Mesenchymal stem cell (in vitro differentiated cells and primary cell): ENCODE data around the gene NDST1.

Experiments used
- DNase-seq: peaks from one replicate; pipeline ENCODE4 v3.0.0-alpha.2; 2013
- H2AFZ ChIP-seq: one replicate; pipeline ENCODE4 v1.6.1; 2013; ENCODE audit warnings: low read depth, mild to moderate bottlenecking, control low read depth, inconsistent platforms, low read length, moderate library complexity
- H2AK5ac ChIP-seq: 2 replicates; pipeline ENCODE4 v1.6.1; 2013; ENCODE audit warnings: low read length, moderate library complexity, mild to moderate bottlenecking, inconsistent platforms; ENCODE audit not compliant: severe bottlenecking
- H2BK120ac ChIP-seq: one replicate; pipeline ENCODE4 v1.6.1; 2013; ENCODE audit warnings: low read depth, mild to moderate bottlenecking, inconsistent platforms, low read length, moderate library complexity
- H2BK12ac ChIP-seq, 2 experiments: one replicate each; pipeline ENCODE4 v1.6.1; 2013; ENCODE audit warnings: inconsistent platforms in 2 of 2, low read length in 2 of 2, mild to moderate bottlenecking in 2 of 2, moderate library complexity in 2 of 2, control low read depth in 1 of 2
- H2BK15ac ChIP-seq: one replicate; pipeline ENCODE4 v1.6.1; 2013; ENCODE audit warnings: mild to moderate bottlenecking, low read depth, inconsistent platforms; ENCODE audit not compliant: poor library complexity, severe bottlenecking
- H2BK5ac ChIP-seq: 2 replicates; pipeline ENCODE4 v1.6.1; 2013; ENCODE audit warnings: low read depth, mild to moderate bottlenecking, low read length, control low read depth, inconsistent platforms; ENCODE audit not compliant: poor library complexity, severe bottlenecking
- H3K14ac ChIP-seq, 2 experiments: one replicate each; pipeline ENCODE4 v1.6.1; 2013; ENCODE audit warnings: inconsistent platforms in 2 of 2, low read length in 2 of 2, control low read depth in 1 of 2, mild to moderate bottlenecking in 1 of 2, moderate library complexity in 1 of 2
- H3K18ac ChIP-seq, 2 experiments: one replicate each; pipeline ENCODE4 v1.6.1; 2013; ENCODE audit warnings: inconsistent platforms in 2 of 2, low read length in 2 of 2, control low read depth in 1 of 2, low read depth in 1 of 2, mild to moderate bottlenecking in 1 of 2
- H3K23ac ChIP-seq, 2 experiments: one replicate each; pipeline ENCODE4 v1.6.1; 2013; ENCODE audit warnings: inconsistent platforms in 2 of 2, low read length in 2 of 2, mild to moderate bottlenecking in 2 of 2, moderate library complexity in 2 of 2, control low read depth in 1 of 2
- H3K27ac ChIP-seq: 2 replicates; pipeline ENCODE4 v1.5.1; 2013; ENCODE audit warnings: mild to moderate bottlenecking, moderate library complexity, low read length, control low read depth, inconsistent platforms; ENCODE audit not compliant: poor library complexity, severe bottlenecking
- H3K27me3 ChIP-seq, 2 experiments: 2 replicates each; pipeline versions ENCODE4 v1.6.1 to v1.7.0; 2013; ENCODE audit warnings: low read length in 2 of 2, mild to moderate bottlenecking in 2 of 2, moderate library complexity in 2 of 2, control low read depth in 1 of 2, inconsistent platforms in 1 of 2; ENCODE audit not compliant: control insufficient read depth in 1 of 2, insufficient read depth in 1 of 2
- H3K36me3 ChIP-seq, 2 experiments: 2 replicates each; pipeline versions ENCODE4 v1.6.1 to v1.7.0; 2013; ENCODE audit warnings: low read length in 2 of 2, control low read depth in 1 of 2, inconsistent platforms in 1 of 2, low read depth in 1 of 2, mild to moderate bottlenecking in 1 of 2; ENCODE audit not compliant: insufficient read depth in 2 of 2, control insufficient read depth in 1 of 2
- H3K4ac ChIP-seq, 2 experiments: one replicate each; pipeline ENCODE4 v1.6.1; 2013; ENCODE audit warnings: inconsistent platforms in 2 of 2, low read length in 2 of 2, mild to moderate bottlenecking in 2 of 2, moderate library complexity in 2 of 2, control low read depth in 1 of 2, low read depth in 1 of 2
- H3K4me1 ChIP-seq: 2 replicates; pipeline ENCODE4 v1.6.1; 2013; ENCODE audit warnings: low read depth, low read length, control low read depth; ENCODE audit not compliant: control insufficient read depth, insufficient read depth
- H3K4me2 ChIP-seq: 2 replicates; pipeline ENCODE4 v1.6.1; 2013; ENCODE audit warnings: low read length, mild to moderate bottlenecking, inconsistent platforms; ENCODE audit not compliant: poor library complexity, severe bottlenecking
- H3K4me3 ChIP-seq, 2 experiments: 2 replicates each; pipeline versions ENCODE4 v1.5.1 to v1.7.0; 2013; ENCODE audit warnings: low read length in 2 of 2, mild to moderate bottlenecking in 2 of 2, control low read depth in 1 of 2, low read depth in 1 of 2; ENCODE audit not compliant: insufficient read depth in 1 of 2
- H3K79me1 ChIP-seq: replicated peaks from 2 replicates; pipeline ENCODE4 v1.6.1; 2013; ENCODE audit warnings: mild to moderate bottlenecking, control low read depth, low read length, inconsistent platforms; ENCODE audit not compliant: poor library complexity, severe bottlenecking
- H3K9ac ChIP-seq: 2 replicates; pipeline ENCODE4 v1.7.0; 2013; ENCODE audit warnings: mild to moderate bottlenecking, low read length, moderate library complexity
- H3K9me3 ChIP-seq: 2 replicates; pipeline ENCODE4 v1.7.0; 2013; ENCODE audit warnings: mild to moderate bottlenecking, low read length; ENCODE audit not compliant: control insufficient read depth
- H4K8ac ChIP-seq: one replicate; pipeline ENCODE4 v1.6.1; 2013; ENCODE audit warnings: inconsistent platforms, mild to moderate bottlenecking, low read length, moderate library complexity
- H4K91ac ChIP-seq: one replicate; pipeline ENCODE4 v1.6.1; 2013; ENCODE audit warnings: mild to moderate bottlenecking, low read length, inconsistent platforms
- WGBS: methylation state at CpG from one replicate; pipeline ENCODE4 v1.1.7; 2013; ENCODE audit warnings: mixed read lengths; 5-methylcytosine and 5-hydroxymethylcytosine counted together

NDST1 gene

DNA sequence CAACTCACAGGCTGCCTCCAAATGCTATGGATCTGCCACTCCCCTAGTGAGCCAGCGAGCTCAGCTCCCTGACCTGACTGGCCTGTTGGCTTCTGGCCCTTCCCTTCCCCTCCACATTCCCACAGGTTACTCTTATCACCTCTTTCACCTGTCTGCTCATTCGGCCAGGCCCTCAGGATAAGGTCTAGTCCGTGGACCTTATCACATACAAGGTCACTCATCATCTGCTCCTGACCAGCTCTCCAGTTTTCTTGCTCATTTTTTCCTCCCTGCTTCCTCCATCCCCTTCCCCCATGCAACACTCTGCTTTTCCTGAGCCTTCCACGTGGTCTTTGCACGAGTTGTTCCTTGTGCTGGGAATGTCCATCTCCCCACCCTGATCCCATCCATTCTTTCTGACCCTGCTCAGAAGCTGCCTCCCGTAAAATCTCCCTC is 25.9 kb upstream of the NDST1 start:
- Histone ChIP-seq H2AK5ac (peak overlapping the region; percentile 78), H4K8ac (no peak overlapping the region), H3K9me3 (no peaks in the 10 kb centered on the region), H2BK120ac (no peak overlapping the region), H3K4me2 (no peak overlapping the region), H3K9ac (no peak overlapping the region), H3K18ac (no peak overlapping the region), H3K4me3 (no peak overlapping the region), H3K14ac (no peak overlapping the region), H3K23ac (no peak overlapping the region), H3K4me1 (peaks cover 11% of the 10 kb centered on the region), H2BK5ac (no peak overlapping the region), H3K27ac (no peak overlapping the region), H2AFZ (no peak overlapping the region), H3K4ac (no peak overlapping the region), H2BK15ac (no peak overlapping the region), H3K79me1 (peaks cover 2% of the 10 kb centered on the region), H2BK12ac (peak overlapping the region in 1 of 2 experiments; percentile 79), H3K36me3 (peaks cover 0 to 4% of the 10 kb centered on the region in 2 experiments), H4K91ac (peak overlapping the region; percentile 66), H3K27me3 (no peaks in the 10 kb centered on the region)
- 84% methylated on average over 6 of the region's 6 CpGs for WGBS
- DNase-seq, result no peak

DNA sequence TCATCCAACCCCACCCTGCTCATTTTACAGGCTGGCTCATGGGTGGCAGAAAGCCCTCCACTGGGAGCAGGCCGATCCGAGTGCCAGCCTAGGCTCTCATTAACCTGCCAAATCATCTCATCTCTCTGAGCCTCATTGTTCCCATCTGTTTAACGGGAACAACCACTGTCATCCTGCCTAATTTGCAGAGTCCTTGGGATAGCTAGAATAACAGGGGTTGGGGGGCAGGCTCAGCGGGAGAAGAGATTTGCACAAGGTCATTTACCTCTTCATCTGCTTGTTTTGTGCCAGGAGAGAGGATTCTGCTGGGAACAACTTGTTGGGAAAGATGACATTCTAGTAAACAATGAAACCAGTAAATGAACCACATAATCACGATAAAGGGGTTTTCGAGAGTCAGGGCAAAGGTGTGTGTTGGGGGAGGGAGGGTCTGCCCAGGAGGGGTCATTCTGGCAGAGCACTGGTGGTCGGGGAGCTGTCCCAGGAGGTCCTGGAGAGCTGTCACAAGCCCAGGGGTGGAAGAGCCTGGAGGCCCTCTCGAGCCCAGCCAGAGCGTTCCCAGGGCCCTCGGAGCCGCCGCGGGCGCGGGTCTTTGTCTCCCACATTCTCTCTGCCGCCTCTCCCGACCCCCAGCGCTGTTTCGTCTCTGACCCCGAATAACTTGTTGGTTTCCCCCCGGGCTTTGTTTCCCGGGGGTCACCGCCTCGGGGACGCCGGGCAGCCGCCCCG is 22.8 kb upstream of the NDST1 start:
- peak overlapping the region; percentile 81 for H3K4me2 ChIP-seq
- DNase-seq, result peak; percentile 34
- H2AFZ ChIP-seq, result peak overlapping the region; percentile 67
- peak overlapping the region; percentile 95 for H4K91ac ChIP-seq
- peak overlapping the region; percentile 100 for H2AK5ac ChIP-seq
- H2BK12ac ChIP-seq, result peak overlapping the region in 1 of 2 experiments; percentile 87
- peak overlapping the region in 1 of 2 experiments; percentile 63 for H3K14ac ChIP-seq
- H3K18ac ChIP-seq, result peak overlapping the region; percentile 83 to 96
- peaks cover 3 to 7% of the 10 kb centered on the region in 2 experiments for H3K36me3 ChIP-seq
- H3K9ac ChIP-seq, result peak overlapping the region; percentile 93
- H2BK120ac ChIP-seq, result peak overlapping the region; percentile 100
- WGBS, result 13% methylated on average over 25 of the region's 28 CpGs
- peak overlapping the region; percentile 68 for H3K27ac ChIP-seq
- peaks cover 31% of the 10 kb centered on the region for H3K4me1 ChIP-seq
- no peaks in the 10 kb centered on the region for H3K27me3 ChIP-seq
- peak overlapping the region; percentile 52 to 99 for H3K4ac ChIP-seq
- H3K79me1 ChIP-seq, result peaks cover 2% of the 10 kb centered on the region
- H3K9me3 ChIP-seq, result no peaks in the 10 kb centered on the region
- peak overlapping the region; percentile 82 to 93 for H3K4me3 ChIP-seq
- peak overlapping the region in 1 of 2 experiments; percentile 78 for H3K23ac ChIP-seq
- peak overlapping the region; percentile 98 for H4K8ac ChIP-seq
- peak overlapping the region; percentile 30 for H2BK15ac ChIP-seq
- H2BK5ac ChIP-seq, result peak overlapping the region; percentile 99

DNA sequence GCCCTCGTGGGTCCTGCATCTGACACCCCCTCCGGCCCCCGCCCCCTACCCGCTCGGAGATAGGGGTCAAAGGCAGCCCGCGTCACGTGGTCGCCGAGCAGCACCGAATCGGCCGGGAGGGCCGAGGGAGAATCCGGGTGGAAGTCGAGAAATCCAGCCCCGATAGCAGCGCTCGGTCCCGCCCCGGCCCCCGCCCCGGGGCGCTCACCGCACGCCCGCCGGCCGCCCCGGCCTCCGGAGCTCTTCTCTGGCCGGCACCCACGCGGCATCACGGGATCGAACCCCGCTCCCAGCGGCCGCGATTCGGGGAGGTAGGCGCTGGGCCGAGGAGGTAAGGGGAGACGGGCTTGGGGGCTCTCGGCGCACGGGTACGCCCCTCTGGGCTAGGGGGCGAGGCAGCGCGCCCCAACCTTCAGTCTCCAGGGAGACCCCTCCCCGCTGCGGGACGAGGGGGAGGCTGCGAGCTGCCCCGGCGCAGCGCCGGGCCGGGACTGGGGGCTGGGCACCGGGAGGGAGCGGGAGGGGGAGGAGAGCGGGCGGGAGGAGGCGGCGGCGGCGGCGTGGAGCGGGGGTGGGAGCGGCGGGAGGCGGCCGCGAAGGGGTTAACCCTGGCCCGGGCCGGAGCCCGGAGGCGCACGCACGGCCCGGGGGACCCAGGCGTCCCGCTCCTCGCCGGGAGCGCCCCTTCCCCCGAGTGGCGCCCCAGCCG is 22.1 kb upstream of the NDST1 start:
- peak overlapping the region; percentile 98 for H4K8ac ChIP-seq
- H3K4me3 ChIP-seq, result peak overlapping the region; percentile 82 to 93
- H2AFZ ChIP-seq, result peak overlapping the region; percentile 67
- peaks cover 2% of the 10 kb centered on the region for H3K79me1 ChIP-seq
- H3K4me2 ChIP-seq, result peak overlapping the region; percentile 81
- H2BK15ac ChIP-seq, result peak overlapping the region; percentile 99
- peak overlapping the region; percentile 100 for H2AK5ac ChIP-seq
- H4K91ac ChIP-seq, result peak overlapping the region; percentile 95
- peak overlapping the region; percentile 68 for H3K27ac ChIP-seq
- peaks cover 37% of the 10 kb centered on the region for H3K4me1 ChIP-seq
- DNase-seq, result peak; percentile 60
- H2BK5ac ChIP-seq, result peak overlapping the region; percentile 99
- H3K23ac ChIP-seq, result peak overlapping the region in 1 of 2 experiments; percentile 100
- WGBS, result 0% methylated on average over 38 of the region's 90 CpGs
- peak overlapping the region; percentile 93 for H3K9ac ChIP-seq
- H3K18ac ChIP-seq, result peak overlapping the region; percentile 96 to 99
- H3K36me3 ChIP-seq, result peaks cover 9 to 14% of the 10 kb centered on the region in 2 experiments
- H2BK120ac ChIP-seq, result peak overlapping the region; percentile 100
- no peaks in the 10 kb centered on the region for H3K27me3 ChIP-seq
- peak overlapping the region; percentile 99 for H3K4ac ChIP-seq
- no peaks in the 10 kb centered on the region for H3K9me3 ChIP-seq
- H2BK12ac ChIP-seq, result peak overlapping the region; percentile 50 to 90
- peak overlapping the region; percentile 63 to 99 for H3K14ac ChIP-seq
